K562 (cell line): ENCODE measurements around the gene DACT1. TPM values are rescaled to one million over a fixed set of nuclear protein-coding genes. Genes with fewer than 3 reads are reported as not detected.

Experiments used
- ATAC-seq: fragments of 200-7000 bp; cut with Tn5 transposase; 3 replicates; pipeline ENCODE4 v1.9.1; 2020; ENCODE audit warnings: moderate library complexity
- BruUV-seq: library from RNA; stranded (reverse); fragments of 400-500 nt; replicated peaks from 2 replicates; lab custom pipeline; 2021; lab: Mats Ljungman, UMichigan
- CTCF ChIA-PET: fragments of 300-600 bp; formaldehyde crosslinking; extraction: SDS; loops from one replicate; lab custom pipeline; 2021; ENCODE audit warnings: low intra/inter-chr PET ratio; lab: Yijun Ruan, JAX
- POLR2A ChIA-PET: fragments of 300-600, 350-650 bp; sonication (Branson Sonifier 250); formaldehyde crosslinking; extraction: SDS; loops from one replicate; lab custom pipeline; 2021; ENCODE audit warnings: antibody characterized with exemption, inconsistent platforms; lab: Yijun Ruan, JAX
- DNase-seq, 4 experiments: peaks; one replicate each; pipeline versions ENCODE4 v3.0.0 to v3.0.0-alpha.2; 2011 to 2018; ENCODE audit warnings: low spot score in 3 of 4, mixed read lengths in 3 of 4; ENCODE audit errors: extremely low read depth in 1 of 4
- FAIRE-seq: peaks from 2 replicates; lab custom pipeline; 2011; peaks lifted over from hg19 to GRCh38; lab: Jason Lieb, UNC
- H2AFZ ChIP-seq: 2 replicates; pipeline ENCODE4 v1.6.0; 2011; ENCODE audit warnings: low read depth, low read length, control low read depth, inconsistent platforms
- H3K27ac ChIP-seq: fragments of 200-600 bp; 3 replicates; pipeline ENCODE4 v1.8.0; 2011; ENCODE audit warnings: low read depth, mild to moderate bottlenecking, control low read depth, inconsistent platforms, low read length, moderate library complexity, mixed read lengths; ENCODE audit errors: extremely low read depth
- H3K27me3 ChIP-seq, 2 experiments: fragments of 300-600 bp in 1 of 2; 2 replicates in 1 of 2; 3 replicates in 1 of 2; pipeline versions ENCODE4 v1.6.0 to v1.8.0; 2011; ENCODE audit warnings: inconsistent platforms in 2 of 2, low read length in 2 of 2, mild to moderate bottlenecking in 1 of 2, mixed read lengths in 1 of 2, moderate library complexity in 1 of 2; ENCODE audit not compliant: control insufficient read depth in 2 of 2, insufficient read depth in 2 of 2
- H3K36me3 ChIP-seq: fragments of 300-600 bp; 3 replicates; pipeline ENCODE4 v1.8.0; 2011; ENCODE audit warnings: mild to moderate bottlenecking, low read length, inconsistent platforms; ENCODE audit not compliant: control insufficient read depth, insufficient read depth
- H3K4me1 ChIP-seq, 2 experiments: fragments of 200-600 bp in 1 of 2; replicated peaks in 1 of 2; 2 replicates in 1 of 2; 3 replicates in 1 of 2; pipeline versions ENCODE4 v1.5.1 to v1.8.0; 2011; ENCODE audit warnings: inconsistent platforms in 2 of 2, low read length in 2 of 2, mild to moderate bottlenecking in 1 of 2, mixed read lengths in 1 of 2, moderate library complexity in 1 of 2; ENCODE audit not compliant: control insufficient read depth in 2 of 2, insufficient read depth in 2 of 2
- H3K4me2 ChIP-seq: 2 replicates; pipeline ENCODE4 v1.6.1; 2011; ENCODE audit warnings: low read length, control low read depth, inconsistent platforms, mixed read lengths; ENCODE audit not compliant: insufficient read depth
- H3K4me3 ChIP-seq: fragments of 200-600 bp; sonication (generic), shearing (Covaris generic); 2 replicates; pipeline ENCODE4 v1.5.1; 2016; ENCODE audit warnings: control low read depth, inconsistent platforms
- H3K79me2 ChIP-seq: fragments of 200-600 bp; 3 replicates; pipeline ENCODE4 v1.8.0; 2011; ENCODE audit warnings: low read length, inconsistent platforms; ENCODE audit not compliant: control insufficient read depth, insufficient read depth
- H3K9ac ChIP-seq, 2 experiments: 2 replicates each; pipeline versions ENCODE4 v1.6.0 to v1.6.1; 2011; ENCODE audit warnings: low read depth in 2 of 2, low read length in 2 of 2, control low read depth in 1 of 2, inconsistent platforms in 1 of 2, mild to moderate bottlenecking in 1 of 2, mixed read lengths in 1 of 2; ENCODE audit not compliant: insufficient read depth in 1 of 2
- H3K9me1 ChIP-seq: one replicate; pipeline ENCODE4 v1.6.0; 2011; ENCODE audit warnings: inconsistent platforms, mild to moderate bottlenecking, low read length, moderate library complexity; ENCODE audit not compliant: control insufficient read depth, insufficient read depth
- H3K9me3 ChIP-seq: replicated peaks from 2 replicates; pipeline ENCODE4 v1.5.1; 2011; ENCODE audit warnings: low read depth, low read length, inconsistent platforms; ENCODE audit not compliant: control insufficient read depth, insufficient read depth
- H4K20me1 ChIP-seq: replicated peaks from 2 replicates; pipeline ENCODE4 v1.6.1; 2011; ENCODE audit warnings: low read length, inconsistent platforms, mixed read lengths; ENCODE audit not compliant: control insufficient read depth, insufficient read depth
- ATF3 ChIP-seq, 2 experiments: fragments of 450-650 bp in 1 of 2; sonication (generic) in 1 of 2; formaldehyde crosslinking in 1 of 2; IDR thresholded peaks in 1 of 2; conservative IDR thresholded peaks in 1 of 2; 2 replicates each; pipeline versions ENCODE4 v1.6.1 to v1.8.1; 2016 to 2023; ENCODE audit warnings: mild to moderate bottlenecking in 2 of 2, moderate library complexity in 2 of 2, inconsistent platforms in 1 of 2, missing genetic modification reagents in 1 of 2
- CTCF ChIP-seq, 3 experiments: IDR thresholded peaks in 2 of 3; conservative IDR thresholded peaks in 1 of 3; 2 replicates each; pipeline ENCODE4 v1.5.1; 2011 to 2012; ENCODE audit warnings: low read length in 3 of 3, mild to moderate bottlenecking in 3 of 3, control low read depth in 2 of 3, improper control_type of control experiment in 1 of 3, inconsistent platforms in 1 of 3, low read depth in 1 of 3, mixed read lengths in 1 of 3, moderate library complexity in 1 of 3; ENCODE audit not compliant: insufficient read depth in 2 of 3
- PHF20 ChIP-seq: fragments of 450-650 bp; IDR thresholded peaks from 2 replicates; pipeline ENCODE4 v1.6.1; 2018; ENCODE audit not compliant: partially characterized antibody
- POLR2B ChIP-seq: fragments of 450-650 bp; IDR thresholded peaks from 2 replicates; pipeline ENCODE4 v1.6.1; 2018; ENCODE audit warnings: low read depth; ENCODE audit not compliant: partially characterized antibody
- RBM22 ChIP-seq: fragments of 200-400 bp; formaldehyde crosslinking; IDR thresholded peaks from 2 replicates; pipeline ENCODE4 v1.6.1; 2018; ENCODE audit warnings: low read length, low read depth; ENCODE audit not compliant: poor library complexity, severe bottlenecking
- SAFB ChIP-seq: fragments of 200-400 bp; formaldehyde crosslinking; IDR thresholded peaks from 2 replicates; pipeline ENCODE4 v1.6.1; 2017; ENCODE audit warnings: low read depth, low read length, borderline replicate concordance
- ZNF75A ChIP-seq: fragments of 450-650 bp; formaldehyde crosslinking; IDR thresholded peaks from 2 replicates; pipeline ENCODE4 v1.4.0; 2020; ENCODE audit warnings: mild to moderate bottlenecking
- WGBS: fragments of 100-300 bp; shearing (Covaris generic); methylation state at CpG from one replicate; pipeline ENCODE4 v1.1.6; 2016; ENCODE audit warnings: low coverage, mixed read lengths; ENCODE audit not compliant: insufficient coverage; ENCODE audit errors: missing lambda C conversion rate; 5-methylcytosine and 5-hydroxymethylcytosine counted together
- in situ Hi-C: fragments of 300-500 bp; cut with MboI; formaldehyde crosslinking; loops from 4 replicates; pipeline ENCODE4 v1.15.0; 2018; ENCODE audit warnings: inconsistent platforms, mixed read lengths
- intact Hi-C: fragments of 100-400 bp; cut with micrococcal nuclease; formaldehyde crosslinking; loops from 2 replicates; pipeline ENCODE4 v1.14.2; 2022
- polyA plus RNA-seq, 8 experiments: library from polyadenylated mRNA; depleted of rRNA in 4 of 8; stranded (reverse) in 5 of 8; unstranded in 3 of 8; fragments of >200 nt; fragmentation: Nextera tagmentation in 2 of 8; fragmentation: Illumina TruSeq in 1 of 8; extraction: Ambion mirVana in 2 of 8; extraction: Trizol in 1 of 8; gene quantifications; 2 replicates each; pipeline versions ENCODE4 v1.2.1 to v1.2.3, GENCODE V29; 2011 to 2014; ENCODE audit warnings: inconsistent platforms in 1 of 8, missing spikeins in 1 of 8
- total RNA-seq, 7 experiments: library from RNA; depleted of rRNA in 6 of 7; stranded (reverse); fragments of >200 nt in 6 of 7; fragmentation: Illumina TruSeq in 2 of 7; extraction: Trizol in 2 of 7; gene quantifications; 2 replicates each; pipeline versions ENCODE4 v1.2.1 to v1.2.3, GENCODE V29; 2011 to 2021; ENCODE audit warnings: low replicate concordance in 1 of 7

The DACT1 gene
- total and polyA plus RNA-seq, 9 of the 15 experiments (the other 6 are each of a cell fraction or from before 2014, with no cell fraction given) = 0.07 to 0.30 (median 0.13) TPM

- TF ChIP-seq POLR2B = no peak
- no peak for TF ChIP-seq SAFB
- TF ChIP-seq RBM22 = no peak
- no peak for TF ChIP-seq PHF20
- TF ChIP-seq, all 486 proteins: peak for 0
Observed at GRCh38 chr14:58640959-58641358, 3.2 kb downstream of the DACT1 start (continued).

GRCh38 chr14:58641509-58641908 is 3.7 kb downstream of the DACT1 start:
- Histone ChIP-seq H3K4me2 (no peak overlapping the region), H3K9ac (no peak overlapping the region), H3K36me3 (no peaks in the 10 kb centered on the region), H3K27me3 (peaks cover 10 to 26% of the 10 kb centered on the region in 2 experiments; a peak in 4 of 5 replicates), H3K79me2 (no peaks in the 10 kb centered on the region), H3K9me3 (no peaks in the 10 kb centered on the region), H3K4me3 (no peak overlapping the region), H3K4me1 (peaks cover 0 to 24% of the 10 kb centered on the region in 2 experiments; a peak in 2 of 5 replicates), H3K27ac (no peak overlapping the region), H3K9me1 (no peaks in the 10 kb centered on the region), H4K20me1 (no peaks in the 10 kb centered on the region), H2AFZ (no peak overlapping the region)
- DNase-seq (no peak), FAIRE-seq (no peak), ATAC-seq (no peak)
- in situ Hi-C loops (no loop called here), intact Hi-C loops (loop anchor here (5.0 to 10.0 kb wide), 2 partner anchors 383 to 481 kb away; no protein-coding TSS in a partner anchor)
- TF ChIP-seq ATF3 (IDR thresholded peaks at IDR 0.05) = no peak
- TF ChIP-seq ATF3 (CRISPR knock-in tag; conservative IDR thresholded peaks at IDR 0.05) = no peak
- peak in 1 of 3 experiments; percentile 14; a peak in 1 of 6 replicates for TF ChIP-seq CTCF (IDR thresholded peaks at IDR 0.05 in 2 of 3, conservative IDR thresholded peaks at IDR 0.05 in 1 of 3; ENCODE audit: insufficient read depth in 2 of 3, low read depth in 1 of 3, low read length in 3 of 3)
- no peak for TF ChIP-seq ZNF75A
- ChIA-PET CTCF (no interaction called here), POLR2A (interaction anchor here (0.7 kb wide), 1 partner anchor 18 kb away, joined by 3 read pairs; no protein-coding TSS in a partner anchor)
- WGBS = 16% methylated on average over 5 of the region's 5 CpGs
- BruUV-seq = no TSS peak
